Endothelial cell (in vitro differentiated cells): ENCODE results near the gene VASH1. TPM values are rescaled to one million over a fixed set of nuclear protein-coding genes. Genes with fewer than 3 reads are reported as not detected.

Experiments used
- DNase-seq: peaks from one replicate; pipeline ENCODE4 v3.0.0; 2021; ENCODE audit warnings: low spot score
- H3K27ac Mint-ChIP-seq: one replicate; pipeline ENCODE4 v1.8.0; 2021; ENCODE audit warnings: mixed read lengths, inconsistent platforms; ENCODE audit not compliant: unreplicated experiment
- H3K27me3 Mint-ChIP-seq: one replicate; pipeline ENCODE4 v1.8.0; 2021; ENCODE audit warnings: mild to moderate bottlenecking, moderate library complexity, mixed read lengths, inconsistent platforms; ENCODE audit not compliant: unreplicated experiment
- H3K36me3 Mint-ChIP-seq: one replicate; pipeline ENCODE4 v1.8.0; 2021; ENCODE audit warnings: mild to moderate bottlenecking, low read depth, mixed read lengths, inconsistent platforms; ENCODE audit not compliant: unreplicated experiment
- H3K4me1 Mint-ChIP-seq: one replicate; pipeline ENCODE4 v1.8.0; 2021; ENCODE audit warnings: mild to moderate bottlenecking, mixed read lengths, inconsistent platforms; ENCODE audit not compliant: unreplicated experiment
- H3K4me3 Mint-ChIP-seq: one replicate; pipeline ENCODE4 v1.8.0; 2021; ENCODE audit warnings: mild to moderate bottlenecking, mixed read lengths, inconsistent platforms; ENCODE audit not compliant: unreplicated experiment
- H3K9me3 Mint-ChIP-seq: one replicate; pipeline ENCODE4 v1.8.0; 2021; ENCODE audit warnings: mixed read lengths, inconsistent platforms; ENCODE audit not compliant: unreplicated experiment
- CTCF ChIP-seq: fragments of 200-600 bp; sonication (generic); IDR thresholded peaks from one replicate; pipeline ENCODE4 v1.5.0; 2021; ENCODE audit warnings: antibody characterized with exemption; ENCODE audit not compliant: unreplicated experiment
- long read RNA-seq: library from polyadenylated mRNA; unstranded; transcript quantifications from one replicate; pipeline ENCODE4 v2.0.0, GENCODE V29; 2020; ENCODE audit not compliant: unreplicated experiment
- total RNA-seq: library from RNA; stranded (reverse); fragmentation: NEBNext Ultra II Directional; extraction: Animal tissue kit (Norgen Biotek cat#: 25700); gene quantifications from one replicate; pipeline ENCODE4 v1.2.1, GENCODE V29; 2021; ENCODE audit not compliant: unreplicated experiment

VASH1 gene
- total RNA-seq, result 166 TPM
- long read RNA-seq, full-length matches to known transcripts, result 9 of 47 reads
- long read RNA-seq, partial matches to known transcripts, result 1 of 47 reads
- long read RNA-seq, other reads (novel, unspliced or antisense), result 37 of 47 reads

- Mint-ChIP-seq H3K9me3 (no peaks in the 10 kb centered on the region), H3K27me3 (peaks cover 13% of the 10 kb centered on the region), H3K4me3 (peak within 1 kb of the TSS; percentile 97), H3K36me3 (peaks cover 22% of the 10 kb centered on the region), H3K27ac (peak within 1 kb of the TSS; percentile 84), H3K4me1 (peaks cover 48% of the 10 kb centered on the region)
- peak; percentile 68 for DNase-seq
- TF ChIP-seq CTCF, result no peak
Observed at GRCh38 chr14:76761136-76761959, at the start of gene VASH1. Gene VASH1, plus strand, starts transcription at chr14:76761468. Its CDS starts 1,354 bp downstream, at chr14:76762822.

GRCh38 chr14:76713121-76713520 is 48.1 kb upstream of the VASH1 start:
- Mint-ChIP-seq H3K27ac (no peak overlapping the region), H3K27me3 (peaks cover 2% of the 10 kb centered on the region), H3K9me3 (no peaks in the 10 kb centered on the region), H3K4me3 (no peak overlapping the region), H3K36me3 (peaks cover 3% of the 10 kb centered on the region), H3K4me1 (peaks cover 45% of the 10 kb centered on the region)
- DNase-seq, result no peak
- TF ChIP-seq CTCF, result no peak

GRCh38 chr14:76714470-76714869 is 46.8 kb upstream of the VASH1 start:
- no peak for TF ChIP-seq CTCF
- no peaks in the 10 kb centered on the region for H3K9me3 Mint-ChIP-seq
- DNase-seq, result no peak
- no peak overlapping the region for H3K4me3 Mint-ChIP-seq
- H3K36me3 Mint-ChIP-seq, result peaks cover 3% of the 10 kb centered on the region
- H3K4me1 Mint-ChIP-seq, result peaks cover 55% of the 10 kb centered on the region
- no peak overlapping the region for H3K27ac Mint-ChIP-seq
- H3K27me3 Mint-ChIP-seq, result peaks cover 6% of the 10 kb centered on the region

GRCh38 chr14:76715101-76715500 is 46.2 kb upstream of the VASH1 start:
- no peak for DNase-seq
- no peak for TF ChIP-seq CTCF
- no peak overlapping the region for H3K4me3 Mint-ChIP-seq
- no peaks in the 10 kb centered on the region for H3K9me3 Mint-ChIP-seq
- peaks cover 58% of the 10 kb centered on the region for H3K4me1 Mint-ChIP-seq
- peaks cover 6% of the 10 kb centered on the region for H3K27me3 Mint-ChIP-seq
- peaks cover 3% of the 10 kb centered on the region for H3K36me3 Mint-ChIP-seq
- no peak overlapping the region for H3K27ac Mint-ChIP-seq

GRCh38 chr14:76715511-76716081 is 45.7 kb upstream of the VASH1 start:
- peak overlapping the region; percentile 6 for H3K27ac Mint-ChIP-seq
- peaks cover 3% of the 10 kb centered on the region for H3K36me3 Mint-ChIP-seq
- H3K27me3 Mint-ChIP-seq, result peaks cover 6% of the 10 kb centered on the region
- no peak overlapping the region for H3K4me3 Mint-ChIP-seq
- no peak for TF ChIP-seq CTCF
- H3K4me1 Mint-ChIP-seq, result peaks cover 58% of the 10 kb centered on the region
- DNase-seq, result no peak
- H3K9me3 Mint-ChIP-seq, result no peaks in the 10 kb centered on the region
